ENCODE results near the gene RGN.
"Not testable (repeated sequence)": the region's sequence is repeated elsewhere in the genome, so short reads cannot be mapped to it uniquely, and the experiment has no call there.

The RGN gene

GRCh38 chrX:47124466-47124865 lies 46.2 kb downstream of the RGN start:
- DNase-seq = not testable (repeated sequence)

- peak; percentile 96 for DNase-seq
Measured at GRCh38 chrX:47129157-47129898, 51.1 kb downstream of the RGN start.

- DNase-seq = no peak
Measured at GRCh38 chrX:47129899-47130358, 51.7 kb downstream of the RGN start.

GRCh38 chrX:47133493-47133892 lies 55.2 kb downstream of the RGN start:
- no peak for DNase-seq

GRCh38 chrX:47135650-47136049 lies 57.4 kb downstream of the RGN start:
- not testable (repeated sequence) for DNase-seq

GRCh38 chrX:47138171-47138570 lies 59.9 kb downstream of the RGN start:
- DNase-seq = no peak

Data from NCI-H1092 (cell line).